ENCODE results near the gene KCNQ1. TPM values are rescaled to one million over a fixed set of nuclear protein-coding genes. Genes with fewer than 3 reads are reported as not detected.

KCNQ1 gene
- total and polyA plus RNA-seq, 9 donors = 1.4 to 17.2 (median 3.8) TPM

DNA sequence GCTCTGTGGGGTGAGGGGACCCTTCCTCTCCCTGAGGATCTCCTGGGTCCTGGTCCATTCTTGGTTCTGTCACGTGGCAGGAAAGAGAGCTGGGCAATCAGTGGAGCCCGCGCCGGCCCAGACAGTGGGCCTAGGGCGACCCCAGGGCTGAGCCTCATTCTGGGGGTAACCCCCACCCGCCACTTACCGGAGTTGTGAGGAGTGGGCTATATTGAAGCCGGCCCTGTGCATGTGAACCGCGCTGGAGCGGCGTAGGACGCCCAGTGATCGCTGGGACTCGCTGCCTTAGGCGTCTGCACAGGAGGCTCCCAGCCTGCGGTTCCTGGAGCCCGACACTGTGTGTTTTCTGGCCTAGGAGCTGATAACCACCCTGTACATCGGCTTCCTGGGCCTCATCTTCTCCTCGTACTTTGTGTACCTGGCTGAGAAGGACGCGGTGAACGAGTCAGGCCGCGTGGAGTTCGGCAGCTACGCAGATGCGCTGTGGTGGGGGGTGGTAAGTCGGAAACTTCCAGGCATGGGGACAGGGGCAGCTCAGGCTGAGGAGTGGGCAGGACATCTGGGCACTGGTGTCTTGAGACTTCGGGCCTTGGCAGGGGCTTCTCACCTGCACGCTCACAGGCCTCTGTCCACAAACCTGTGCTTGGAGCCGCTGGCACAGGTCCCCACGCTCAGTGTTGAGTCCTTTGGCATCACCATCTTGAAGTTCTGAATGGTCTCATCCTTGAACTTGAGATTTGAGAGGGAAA is 127.9 kb downstream of the KCNQ1 start:
- Histone ChIP-seq H3K36me3 (no peaks in the 10 kb centered on the region), H3K9me3 (no peaks in the 10 kb centered on the region), H3K27ac (no peak overlapping the region), H3K4me3 (no peak overlapping the region), H3K27me3 (no peaks in the 10 kb centered on the region), H3K4me1 (ENCODE audit: insufficient read depth) (no peaks in the 10 kb centered on the region)
- TF ChIP-seq, protein P1, sequence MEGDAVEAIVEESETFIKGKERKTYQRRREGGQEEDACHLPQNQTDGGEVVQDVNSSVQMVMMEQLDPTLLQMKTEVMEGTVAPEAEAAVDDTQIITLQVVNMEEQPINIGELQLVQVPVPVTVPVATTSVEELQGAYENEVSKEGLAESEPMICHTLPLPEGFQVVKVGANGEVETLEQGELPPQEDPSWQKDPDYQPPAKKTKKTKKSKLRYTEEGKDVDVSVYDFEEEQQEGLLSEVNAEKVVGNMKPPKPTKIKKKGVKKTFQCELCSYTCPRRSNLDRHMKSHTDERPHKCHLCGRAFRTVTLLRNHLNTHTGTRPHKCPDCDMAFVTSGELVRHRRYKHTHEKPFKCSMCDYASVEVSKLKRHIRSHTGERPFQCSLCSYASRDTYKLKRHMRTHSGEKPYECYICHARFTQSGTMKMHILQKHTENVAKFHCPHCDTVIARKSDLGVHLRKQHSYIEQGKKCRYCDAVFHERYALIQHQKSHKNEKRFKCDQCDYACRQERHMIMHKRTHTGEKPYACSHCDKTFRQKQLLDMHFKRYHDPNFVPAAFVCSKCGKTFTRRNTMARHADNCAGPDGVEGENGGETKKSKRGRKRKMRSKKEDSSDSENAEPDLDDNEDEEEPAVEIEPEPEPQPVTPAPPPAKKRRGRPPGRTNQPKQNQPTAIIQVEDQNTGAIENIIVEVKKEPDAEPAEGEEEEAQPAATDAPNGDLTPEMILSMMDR (IDR thresholded peaks at IDR 0.05) = no peak
- TF ChIP-seq POLR2A (IDR thresholded peaks at IDR 0.05) (no peak), EP300 (IDR thresholded peaks at IDR 0.05) (no peak)
- 94 to 96% (median 95%) methylated on average over 33 of the region's 33 CpGs for WGBS, 3 donors
- intact Hi-C loops (cut with DNase I) = no loop called here
- DNase-seq = peak in 2 of 5 donors; percentile 10 to 31

DNA sequence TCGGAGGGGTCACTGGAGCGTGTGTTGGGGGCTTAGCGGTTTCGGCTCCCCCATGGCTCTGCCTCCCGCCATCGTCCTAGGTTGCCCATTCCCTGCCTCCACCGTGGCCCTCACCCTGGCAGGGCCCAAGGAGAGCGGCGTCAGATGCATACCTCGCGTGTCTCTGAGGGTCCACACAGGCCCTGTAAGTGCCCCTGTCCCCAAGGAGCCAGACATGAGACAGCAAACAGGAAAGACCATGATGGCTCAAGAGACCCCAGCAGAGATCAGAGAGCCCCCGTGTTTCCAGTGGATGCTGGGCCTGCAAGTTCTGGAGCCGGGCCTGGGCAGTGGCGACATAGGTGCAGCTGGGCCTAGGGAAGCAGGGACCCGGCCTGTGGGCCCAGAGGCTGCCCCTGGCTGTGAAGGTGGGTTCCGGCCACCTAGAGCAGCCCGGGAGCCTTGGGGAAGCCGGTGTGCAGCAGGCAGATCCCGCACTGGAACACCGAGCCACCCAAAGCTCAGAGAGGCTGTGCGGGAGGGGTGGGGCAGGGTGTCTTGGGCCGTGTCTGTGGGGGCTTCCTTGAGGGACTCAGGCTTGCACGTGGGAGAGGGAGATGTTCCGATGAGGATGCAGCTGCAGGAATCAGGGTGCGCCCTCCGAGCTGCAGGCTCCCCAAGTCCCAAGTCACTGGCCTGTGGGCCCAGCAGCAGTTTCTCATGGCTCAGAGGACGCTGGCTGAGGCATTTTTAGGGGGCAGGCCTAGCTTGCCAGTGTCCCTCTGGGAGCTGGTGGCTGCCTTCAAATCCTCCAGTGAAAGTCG is 128.6 kb downstream of the KCNQ1 start:
- no peaks in the 10 kb centered on the region for H3K9me3 ChIP-seq
- DNase-seq = peak in 3 of 5 donors; percentile 10 to 26 (median 12)
- no peaks in the 10 kb centered on the region for H3K27me3 ChIP-seq
- WGBS, 3 donors = 90 to 93% (median 90%) methylated on average over 28 of the region's 28 CpGs
- intact Hi-C loops (cut with DNase I) = no loop called here
- no peaks in the 10 kb centered on the region for H3K4me1 ChIP-seq (ENCODE audit: insufficient read depth)
- no peak overlapping the region for H3K4me3 ChIP-seq
- no peaks in the 10 kb centered on the region for H3K36me3 ChIP-seq
- no peak for TF ChIP-seq EP300 (IDR thresholded peaks at IDR 0.05)
- TF ChIP-seq POLR2A (IDR thresholded peaks at IDR 0.05) = no peak
- TF ChIP-seq, protein P1 (IDR thresholded peaks at IDR 0.05) = no peak
- H3K27ac ChIP-seq = no peak overlapping the region

DNA sequence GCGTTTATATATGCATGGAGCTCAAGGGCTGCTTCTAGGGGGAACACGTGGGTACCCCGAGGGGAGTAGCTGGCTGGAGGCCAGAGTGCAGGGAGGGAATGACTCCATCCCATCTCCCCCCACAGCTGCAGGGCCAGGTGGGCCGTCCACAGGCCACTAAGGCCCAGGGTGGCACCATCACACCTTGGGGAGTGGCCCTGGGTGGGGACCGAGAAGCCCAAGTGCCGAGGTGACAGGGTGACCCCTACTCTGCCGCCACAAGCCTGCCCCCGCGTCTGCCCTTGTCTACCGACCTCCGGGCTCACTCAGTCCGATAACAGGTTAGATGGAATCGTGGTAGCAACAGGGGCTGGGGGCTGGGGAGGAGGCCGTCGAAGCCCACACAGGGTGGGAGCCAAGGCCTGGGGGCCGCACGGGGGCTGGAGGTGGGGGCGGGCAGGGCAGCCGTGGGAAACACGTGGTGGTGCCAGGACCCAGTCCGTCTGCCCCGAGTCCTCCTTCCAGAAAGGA is 129.3 kb downstream of the KCNQ1 start:
- Histone ChIP-seq H3K4me1 (ENCODE audit: insufficient read depth) (no peaks in the 10 kb centered on the region), H3K27ac (no peak overlapping the region), H3K4me3 (no peak overlapping the region), H3K27me3 (no peaks in the 10 kb centered on the region), H3K36me3 (no peaks in the 10 kb centered on the region), H3K9me3 (no peaks in the 10 kb centered on the region)
- 70 to 76% (median 73%) methylated on average over 22 of the region's 22 CpGs for WGBS, 3 donors
- DNase-seq = peak in 3 of 5 donors; percentile 13 to 27 (median 14)
- intact Hi-C loops (cut with DNase I) = no loop called here
- TF ChIP-seq, protein P1 (IDR thresholded peaks at IDR 0.05) = no peak
- TF ChIP-seq EP300 (IDR thresholded peaks at IDR 0.05) = no peak
- no peak for TF ChIP-seq POLR2A (IDR thresholded peaks at IDR 0.05)

DNA sequence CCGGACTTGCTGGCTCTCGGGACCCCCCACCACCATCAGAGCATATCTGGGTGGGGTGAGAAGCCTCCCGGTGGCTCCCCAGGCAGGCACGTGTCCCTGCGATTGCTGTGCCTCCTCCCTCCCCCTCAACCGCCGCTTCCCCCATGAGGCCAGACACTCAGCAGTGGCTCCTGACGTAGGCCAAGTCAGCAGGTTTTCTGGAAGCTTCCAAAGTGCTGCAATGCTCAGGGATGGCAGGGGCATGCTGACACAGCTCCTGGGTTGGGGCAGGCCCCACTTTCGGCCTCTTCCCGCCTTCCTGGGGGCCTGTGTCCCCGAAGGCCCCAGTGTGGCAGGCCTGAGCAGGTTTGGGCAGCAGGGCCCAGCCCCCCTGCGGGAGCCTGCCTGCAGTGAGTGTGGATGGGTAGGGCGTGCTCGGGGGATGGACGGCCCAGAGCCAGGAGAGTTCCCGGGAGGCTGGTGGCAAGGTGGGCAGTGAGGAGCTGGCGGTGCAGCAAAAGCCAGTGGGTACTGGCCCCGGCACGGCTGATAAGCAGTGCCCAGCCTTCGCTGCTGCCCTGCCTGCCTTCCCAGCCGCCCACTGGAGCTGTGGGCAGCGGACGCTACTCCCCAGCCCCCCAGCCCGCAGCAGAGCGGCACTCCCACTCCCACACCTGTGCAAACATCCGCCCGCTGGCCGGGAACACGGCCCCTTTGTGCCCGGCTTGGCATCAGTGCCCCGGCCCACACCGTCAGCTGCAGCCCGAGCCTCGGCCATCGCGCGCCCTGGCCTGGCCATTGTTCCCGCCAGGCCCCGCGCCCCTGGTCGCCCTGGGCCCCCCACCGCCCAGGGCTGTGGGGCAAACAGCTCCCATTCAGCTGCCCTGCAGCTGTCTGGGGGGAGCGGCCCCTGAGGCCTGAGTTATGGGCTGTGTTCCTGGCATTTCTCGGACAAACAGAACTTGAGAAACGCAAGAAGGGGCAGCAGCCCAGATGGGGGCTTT is 130.0 kb downstream of the KCNQ1 start:
- TF ChIP-seq POLR2A (IDR thresholded peaks at IDR 0.05) (no peak), EP300 (IDR thresholded peaks at IDR 0.05) (no peak)
- TF ChIP-seq, protein P1 (IDR thresholded peaks at IDR 0.05) = no peak
- Histone ChIP-seq H3K27me3 (no peaks in the 10 kb centered on the region), H3K9me3 (no peaks in the 10 kb centered on the region), H3K4me3 (no peak overlapping the region), H3K36me3 (no peaks in the 10 kb centered on the region), H3K27ac (no peak overlapping the region), H3K4me1 (ENCODE audit: insufficient read depth) (no peaks in the 10 kb centered on the region)
- WGBS, 3 donors = 86 to 88% (median 87%) methylated on average over 38 to 45 of the region's 45 CpGs
- DNase-seq = peak in 3 of 5 donors; percentile 11 to 29 (median 11)
- intact Hi-C loops (cut with DNase I) = no loop called here
